Activated T-helper 9 cell treated with anti-CD3 and anti-CD28 coated beads, Interleukin-2, amount 50 U/mL, for 16 hours (primary cell): ENCODE data around the gene CNTF.

Experiments used
- DNase-seq: peaks from one replicate; pipeline ENCODE4 v3.0.0-alpha.2; 2020; ENCODE audit warnings: low read depth

Gene CNTF

DNA sequence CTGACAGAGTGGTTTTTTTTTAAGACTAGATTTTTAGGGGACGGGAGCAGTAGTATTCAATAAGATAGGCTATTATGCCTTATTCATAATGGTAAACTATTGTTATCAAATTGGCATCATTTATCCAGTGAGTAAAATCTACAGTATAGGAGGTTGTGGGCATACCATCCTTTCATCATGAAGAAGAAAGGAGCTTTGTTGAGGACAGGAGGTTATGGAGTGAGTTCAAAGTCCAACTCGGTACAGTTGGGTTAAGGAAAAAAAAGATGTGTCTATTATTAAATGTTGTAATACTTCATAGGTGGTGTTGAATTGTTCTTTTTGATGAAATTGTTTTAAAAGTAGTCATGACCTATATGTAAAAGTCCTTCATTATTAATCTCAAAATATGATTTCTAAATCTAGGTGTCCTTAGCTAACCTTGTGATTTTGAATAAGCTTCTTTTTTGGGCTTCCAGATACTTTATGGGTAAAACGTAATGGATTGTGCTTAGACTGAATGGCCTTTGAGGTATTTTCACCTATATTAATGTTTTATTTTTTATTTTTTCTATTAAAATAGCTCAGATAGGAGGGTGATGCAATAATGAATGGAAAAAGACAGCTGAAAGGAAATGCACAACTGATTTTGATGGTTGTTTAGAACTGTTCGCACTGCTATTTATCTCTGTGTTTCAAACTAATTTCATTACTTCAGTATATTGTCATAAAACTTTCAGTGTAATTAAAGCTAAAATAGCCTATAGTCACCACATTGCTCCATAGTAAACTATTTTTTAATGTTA, 15.3 kb upstream of the CNTF start:
- no peak for DNase-seq

DNA sequence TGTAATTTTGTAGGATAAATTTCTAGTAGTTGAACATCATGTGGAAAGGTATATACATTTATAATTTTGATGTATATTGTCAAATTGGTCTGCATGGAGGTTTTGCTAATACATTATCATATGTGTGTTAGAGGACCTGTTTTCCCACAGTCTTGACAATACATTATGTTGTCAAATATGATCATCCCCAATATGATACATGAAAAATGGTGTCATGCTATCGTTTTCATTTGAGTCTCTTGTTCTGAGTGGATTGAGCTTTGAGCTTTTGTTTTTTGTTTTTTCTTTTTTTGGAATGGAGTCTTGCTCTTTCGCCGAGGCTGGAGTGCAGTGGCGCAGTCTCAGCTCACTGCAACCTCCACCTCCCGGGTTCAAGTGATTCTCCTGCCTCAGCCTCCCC, 14.1 kb upstream of the CNTF start:
- DNase-seq = no peak

DNA sequence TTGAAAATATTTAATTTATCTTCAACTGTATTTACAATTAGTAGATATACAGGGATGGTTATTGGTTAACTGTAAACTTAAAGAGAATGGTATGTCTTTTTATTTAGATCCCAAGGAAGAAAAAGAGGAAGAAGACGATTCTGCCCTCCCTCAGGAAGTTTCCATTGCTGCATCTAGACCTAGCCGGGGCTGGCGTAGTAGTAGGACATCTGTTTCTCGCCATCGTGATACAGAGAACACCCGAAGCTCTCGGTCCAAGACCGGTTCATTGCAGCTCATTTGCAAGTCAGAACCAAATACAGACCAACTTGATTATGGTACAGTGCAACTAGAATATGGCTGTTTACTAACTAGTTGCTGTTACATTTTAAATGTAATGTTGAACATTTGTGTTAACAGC, 12.7 kb upstream of the CNTF start:
- no peak for DNase-seq

DNA sequence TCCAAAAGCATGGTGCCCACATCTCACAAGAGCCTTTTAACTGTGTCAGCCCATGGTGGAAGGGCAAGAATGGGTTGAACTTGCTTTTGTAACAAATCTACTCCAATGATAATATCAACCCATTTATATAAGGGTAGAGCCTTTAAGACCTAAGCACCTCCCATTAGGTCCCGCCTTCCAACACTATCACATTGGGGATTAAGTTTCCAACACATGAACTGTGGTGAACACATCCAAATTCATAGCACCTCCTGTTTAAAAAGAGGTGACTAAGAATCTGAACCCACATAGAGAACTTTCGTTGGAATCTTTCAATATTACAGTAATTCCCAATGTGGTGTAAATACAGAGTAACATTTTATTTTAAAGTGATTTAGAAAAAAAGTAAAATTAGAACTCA, 9.2 kb upstream of the CNTF start:
- no peak for DNase-seq

DNA sequence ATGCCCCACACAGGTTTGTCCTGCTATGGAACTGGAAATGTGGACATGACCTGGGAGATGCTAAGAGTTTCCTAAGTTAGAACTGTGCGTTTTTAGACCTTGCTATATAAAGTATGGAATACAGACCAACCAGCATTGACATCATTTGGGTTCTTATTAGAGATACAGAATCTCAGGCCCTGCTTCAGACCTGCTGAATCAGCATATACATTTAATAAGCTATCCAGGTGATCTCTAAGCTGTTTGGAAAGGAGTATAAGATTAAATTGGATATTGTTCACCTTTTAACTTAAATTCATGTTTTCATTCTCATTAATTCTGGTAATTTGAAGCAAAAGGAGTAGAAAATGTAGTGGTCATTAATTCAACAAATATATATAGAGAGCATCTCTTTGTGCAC, 6.9 kb upstream of the CNTF start:
- DNase-seq = no peak

DNA sequence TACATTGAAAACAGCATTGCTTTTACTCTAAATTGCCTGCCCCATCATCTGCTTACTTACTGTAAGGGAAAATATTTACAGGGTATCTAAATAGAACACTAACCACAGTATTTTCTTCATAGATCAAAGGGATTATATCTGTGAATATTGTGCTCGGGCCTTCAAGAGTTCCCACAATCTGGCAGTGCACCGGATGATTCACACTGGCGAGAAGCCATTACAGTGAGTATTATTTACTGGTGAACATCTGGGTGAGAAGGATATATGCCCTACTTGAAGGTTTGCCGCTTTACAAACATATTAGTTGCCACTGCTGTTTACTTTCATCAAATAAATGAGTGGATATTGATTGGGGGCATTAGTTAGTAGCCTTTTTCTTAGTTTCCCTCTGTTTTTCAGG, 5.9 kb upstream of the CNTF start:
- no peak for DNase-seq

DNA sequence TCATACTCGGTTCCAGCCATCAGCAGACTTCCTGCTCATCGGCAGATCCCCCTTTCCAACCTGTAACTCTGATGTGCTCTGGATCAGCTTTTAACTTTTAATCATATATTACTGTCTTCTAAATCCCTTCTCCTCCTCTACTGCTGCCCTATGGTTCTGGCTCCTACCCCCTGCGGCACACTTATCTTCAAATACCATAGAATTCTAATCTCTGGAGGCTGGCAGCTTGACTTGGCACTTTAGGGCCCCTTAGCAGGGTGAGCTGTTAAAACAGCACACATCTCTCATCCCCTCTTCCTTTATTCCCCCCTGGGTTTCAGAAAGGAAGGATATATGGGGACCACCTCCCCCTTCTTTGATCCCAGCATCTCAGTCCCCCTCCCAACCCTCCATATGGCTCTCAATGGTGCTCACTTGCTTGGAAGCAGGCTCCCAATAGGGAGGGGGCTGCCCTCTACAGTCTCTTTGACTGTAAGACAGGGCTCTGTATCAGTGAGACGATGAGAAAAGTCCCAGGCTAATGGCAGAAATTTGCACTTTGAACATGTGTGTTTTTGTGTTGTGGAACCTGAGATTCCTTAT, 4.4 kb upstream of the CNTF start:
- DNase-seq = no peak

DNA sequence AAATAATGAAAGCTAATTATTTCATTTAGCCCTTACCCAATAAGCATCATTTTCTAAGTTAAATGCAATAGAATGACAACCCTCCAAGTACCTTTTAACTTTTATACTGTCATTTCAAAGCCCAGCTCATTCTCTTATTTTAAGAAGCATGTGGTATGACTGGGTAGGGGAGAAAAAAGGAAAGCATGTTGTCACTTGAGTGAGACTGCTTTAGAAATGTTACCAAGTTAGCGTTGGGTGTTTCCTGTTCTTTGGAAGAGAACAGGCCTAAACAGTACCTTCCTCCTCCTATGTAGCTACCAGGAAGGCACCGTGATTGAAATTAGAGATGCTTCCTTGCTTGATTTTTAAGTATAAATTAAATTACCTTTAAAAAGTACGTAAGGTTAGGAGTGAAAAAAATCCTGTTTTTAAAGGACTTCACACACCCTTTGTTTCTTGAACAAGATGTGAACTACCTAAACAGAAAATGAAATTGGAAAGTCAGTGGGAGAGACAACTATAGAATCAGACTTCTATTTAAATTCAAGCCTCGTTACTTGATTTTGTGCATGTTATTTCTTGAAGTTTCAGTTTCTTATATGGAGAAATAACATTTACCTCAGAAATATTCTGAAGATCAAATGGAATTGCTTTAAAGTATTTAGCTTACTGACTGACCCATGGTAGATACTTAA, 741 bp upstream of the CNTF start:
- DNase-seq = no peak

DNA sequence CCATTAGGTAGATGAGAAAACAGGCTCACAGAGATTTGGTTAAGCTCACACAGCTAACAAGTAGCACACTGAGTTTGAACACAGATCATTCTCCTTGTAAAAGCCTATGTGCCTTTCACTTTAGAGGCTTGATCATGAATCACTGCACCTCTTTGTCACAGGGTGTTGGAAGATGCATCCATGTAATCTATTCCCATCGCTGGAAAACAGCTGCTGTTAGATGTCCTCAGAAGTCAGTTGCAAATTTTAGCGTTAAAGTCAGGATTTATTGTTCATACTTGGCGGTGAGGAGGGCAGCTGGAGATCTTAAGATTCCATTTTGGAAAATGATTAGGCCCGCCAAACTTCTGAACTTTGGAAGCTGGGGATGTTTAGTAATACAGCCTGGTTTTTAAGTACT, 2.6 kb downstream of the CNTF start:
- no peak for DNase-seq

DNA sequence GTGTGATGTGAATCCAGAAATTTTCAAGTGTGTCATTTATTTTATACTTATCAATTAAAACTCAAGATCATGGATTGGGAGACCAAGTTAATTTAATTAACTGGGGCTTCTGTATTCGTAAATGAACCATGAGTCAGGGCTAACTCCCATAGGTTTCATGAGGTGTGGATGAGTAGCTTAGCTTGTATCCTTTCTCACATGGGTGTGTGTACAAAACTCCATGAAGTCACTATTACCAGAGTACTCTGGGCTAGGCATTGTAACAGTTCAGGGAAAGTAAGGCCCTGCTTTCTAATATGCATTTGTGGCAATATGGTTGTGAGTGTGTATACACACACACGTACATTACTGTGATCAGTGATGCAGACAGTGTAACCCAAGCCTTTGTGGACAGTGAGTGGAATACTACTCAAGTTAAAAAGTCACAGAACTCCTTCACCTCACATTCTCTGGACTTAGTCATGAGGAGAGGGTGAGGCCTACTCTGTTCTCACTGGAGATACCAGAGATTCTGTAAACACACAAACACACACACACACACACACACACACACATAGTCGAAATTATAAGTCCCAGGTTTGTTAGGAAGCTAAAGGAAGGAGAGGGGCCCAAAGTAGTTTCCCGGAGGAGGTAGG, 3.5 kb downstream of the CNTF start:
- no peak for DNase-seq

DNA sequence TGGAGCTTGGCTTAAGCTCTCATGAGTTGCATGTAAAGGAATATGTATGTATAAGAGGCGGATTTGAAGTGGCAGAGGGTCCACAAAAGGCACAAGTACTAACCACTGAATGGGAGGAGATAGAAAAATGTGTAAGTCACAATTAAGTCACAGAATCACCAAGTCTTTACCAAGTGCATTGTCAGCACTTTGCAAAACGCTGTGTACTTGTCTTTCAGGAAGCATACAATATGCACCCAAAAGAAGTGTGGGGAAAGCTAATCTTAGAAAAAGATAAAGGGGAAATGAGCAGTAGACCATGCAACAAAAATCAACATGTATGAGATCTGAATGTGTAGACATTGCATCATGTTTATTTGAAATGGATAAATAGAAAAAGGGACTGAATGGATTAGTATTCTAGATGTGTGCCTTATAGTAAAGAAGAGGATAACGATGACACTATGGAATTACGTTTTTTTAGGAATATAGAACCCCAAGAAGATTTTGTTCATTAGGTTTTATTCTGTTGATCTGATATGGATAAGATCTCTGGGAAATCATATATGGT, 4.5 kb downstream of the CNTF start:
- no peak for DNase-seq

DNA sequence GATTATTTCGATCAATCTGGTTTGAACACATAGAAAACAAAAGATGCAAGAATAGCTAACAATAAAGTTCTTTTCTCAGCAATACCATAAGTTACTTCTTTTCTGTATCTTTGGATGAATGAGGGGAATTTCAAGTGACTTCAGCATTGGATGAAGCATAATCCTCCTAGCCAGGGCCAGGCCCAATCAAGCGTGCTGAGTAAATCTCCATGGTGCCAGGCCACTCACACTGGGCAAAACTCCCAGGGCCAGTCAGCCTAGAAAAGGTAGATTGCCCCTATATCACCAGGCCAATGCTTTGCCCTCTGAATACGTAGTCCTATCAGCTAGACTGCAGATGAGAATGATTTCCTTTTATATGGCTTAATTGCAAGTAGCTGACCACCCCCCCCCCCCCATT, 6.0 kb downstream of the CNTF start:
- DNase-seq = no peak

DNA sequence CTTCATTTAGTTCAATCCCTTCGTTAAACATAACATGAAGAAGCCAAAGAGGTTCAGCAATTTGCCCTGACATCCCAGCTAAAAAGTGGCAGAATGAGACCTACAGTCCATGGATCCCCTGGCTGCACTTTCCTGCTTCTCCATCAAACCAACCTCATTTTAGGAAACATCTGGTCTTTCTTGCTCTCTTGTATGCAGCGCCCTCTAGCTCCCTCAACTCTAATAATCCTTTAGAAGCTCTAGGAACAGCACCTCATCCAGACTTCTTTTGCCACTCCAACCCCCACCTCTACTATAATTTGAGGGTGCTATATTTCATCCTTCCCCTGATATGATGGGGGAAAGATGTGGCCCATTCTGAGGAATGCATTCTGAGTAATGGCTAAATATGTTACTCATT, 7.4 kb downstream of the CNTF start:
- no peak for DNase-seq

DNA sequence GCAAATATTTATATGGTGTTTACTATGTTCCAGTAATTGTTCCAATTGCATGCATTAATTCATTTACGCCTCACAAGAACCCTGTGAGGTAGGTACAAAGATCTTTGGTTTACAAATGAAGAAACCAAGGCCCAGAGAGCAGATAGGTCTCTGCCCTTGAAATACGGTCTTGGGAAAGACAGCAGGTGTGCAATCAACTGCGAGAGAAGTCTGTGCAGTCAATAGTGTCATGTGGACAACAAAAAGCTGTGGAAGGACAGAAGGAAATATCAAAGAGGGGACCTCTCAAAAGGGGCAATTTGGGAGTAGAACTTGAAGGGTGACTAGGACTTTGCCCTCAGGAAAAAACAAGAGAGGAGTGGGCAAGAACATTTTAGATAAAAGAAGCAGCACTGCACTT, 8.9 kb downstream of the CNTF start:
- DNase-seq = no peak

DNA sequence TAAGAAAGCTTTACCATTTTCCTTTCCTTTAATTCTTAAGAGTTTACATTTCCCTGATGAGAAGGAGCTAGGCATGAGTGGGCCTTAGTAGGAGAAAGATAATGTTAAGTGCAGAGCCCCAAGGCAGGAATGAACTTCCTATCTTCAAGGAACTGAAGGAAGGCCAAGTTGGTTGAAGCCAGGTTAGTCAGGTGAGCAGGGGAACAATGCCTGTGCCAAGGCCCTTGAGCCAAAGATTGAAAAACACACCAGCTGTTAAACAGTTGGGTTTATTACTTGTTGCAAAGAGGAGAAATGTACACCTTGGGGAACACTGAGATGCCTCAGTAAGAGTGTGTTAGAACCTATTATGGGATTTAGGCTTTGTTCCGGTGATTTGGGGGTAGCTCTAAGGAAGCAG, 10.0 kb downstream of the CNTF start:
- no peak for DNase-seq

DNA sequence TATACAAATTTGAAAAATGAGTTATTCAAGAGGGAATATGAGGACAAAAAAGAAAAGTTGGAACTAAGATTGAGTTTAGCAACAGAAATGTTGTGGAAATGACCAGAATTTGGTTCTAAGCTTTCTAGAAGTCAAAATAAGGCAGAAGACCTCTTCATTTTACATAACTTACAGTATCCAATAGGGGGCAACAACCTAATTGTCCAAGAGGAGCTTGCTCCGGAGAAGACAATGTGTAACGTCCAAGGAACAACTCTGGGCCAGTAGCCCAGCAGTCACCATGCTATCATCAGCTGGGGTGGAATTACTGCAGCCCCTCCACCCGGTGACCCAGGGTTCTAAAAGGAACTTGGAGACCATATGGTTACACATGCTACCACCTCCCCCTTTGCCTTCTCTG, 14.1 kb downstream of the CNTF start:
- no peak for DNase-seq

DNA sequence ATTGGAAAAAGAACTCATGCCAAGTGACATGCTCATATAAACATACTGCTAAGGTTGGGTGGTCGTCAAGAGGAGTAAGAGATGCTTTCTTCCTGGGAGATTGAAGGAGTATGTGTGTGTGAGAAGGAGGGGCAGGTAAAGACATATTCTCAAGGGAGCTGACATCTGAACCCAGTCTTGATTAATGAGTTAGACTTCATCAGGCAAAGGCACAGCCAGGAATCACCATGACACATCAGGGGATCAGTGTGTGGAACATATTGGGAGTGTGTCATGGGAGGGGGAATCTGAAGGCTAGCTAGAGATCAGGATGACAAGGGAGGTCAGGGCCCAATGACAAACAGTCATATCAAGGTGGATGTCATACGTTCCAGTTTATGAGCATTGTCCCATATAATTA, 14.9 kb downstream of the CNTF start:
- DNase-seq = no peak

DNA sequence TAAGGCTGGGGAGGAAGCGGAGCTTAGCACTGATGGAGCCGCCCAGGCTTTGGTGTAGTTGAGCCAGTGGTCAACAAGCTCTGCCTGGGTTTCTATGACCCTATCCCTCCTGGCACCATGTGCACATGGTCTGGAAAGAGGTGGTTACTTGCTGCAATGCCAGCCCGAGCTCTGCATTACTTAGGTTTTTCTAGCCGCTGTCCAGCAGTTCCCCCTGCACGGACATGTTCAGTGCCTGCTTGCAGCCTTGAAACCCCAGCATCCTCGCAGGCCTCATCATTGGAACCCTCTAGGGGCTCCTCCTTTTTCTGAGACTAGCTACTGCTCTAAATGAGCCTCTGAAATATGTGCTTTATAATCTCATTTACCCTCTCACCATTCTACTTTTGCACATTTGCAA, 16.6 kb downstream of the CNTF start:
- no peak for DNase-seq

DNA sequence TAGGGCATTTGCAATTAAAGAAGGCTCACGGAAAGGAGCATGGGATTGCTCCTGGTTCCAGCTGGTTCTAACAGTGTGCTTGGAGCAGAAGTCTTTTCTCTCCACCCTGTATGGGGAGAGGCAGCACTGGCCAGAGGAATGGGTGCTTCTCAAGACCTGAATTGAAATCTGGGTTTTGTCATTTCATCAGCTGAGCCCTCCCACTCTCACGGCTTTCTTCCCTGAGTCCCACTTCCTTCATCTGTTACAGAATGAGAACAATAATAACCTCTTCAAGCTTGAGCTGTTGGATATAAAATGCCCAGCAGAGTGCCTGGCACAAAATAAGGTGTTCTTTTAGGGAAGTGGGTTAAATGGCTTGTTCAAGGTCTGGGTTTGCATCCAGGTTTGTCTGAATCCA, 17.2 kb downstream of the CNTF start:
- no peak for DNase-seq

DNA sequence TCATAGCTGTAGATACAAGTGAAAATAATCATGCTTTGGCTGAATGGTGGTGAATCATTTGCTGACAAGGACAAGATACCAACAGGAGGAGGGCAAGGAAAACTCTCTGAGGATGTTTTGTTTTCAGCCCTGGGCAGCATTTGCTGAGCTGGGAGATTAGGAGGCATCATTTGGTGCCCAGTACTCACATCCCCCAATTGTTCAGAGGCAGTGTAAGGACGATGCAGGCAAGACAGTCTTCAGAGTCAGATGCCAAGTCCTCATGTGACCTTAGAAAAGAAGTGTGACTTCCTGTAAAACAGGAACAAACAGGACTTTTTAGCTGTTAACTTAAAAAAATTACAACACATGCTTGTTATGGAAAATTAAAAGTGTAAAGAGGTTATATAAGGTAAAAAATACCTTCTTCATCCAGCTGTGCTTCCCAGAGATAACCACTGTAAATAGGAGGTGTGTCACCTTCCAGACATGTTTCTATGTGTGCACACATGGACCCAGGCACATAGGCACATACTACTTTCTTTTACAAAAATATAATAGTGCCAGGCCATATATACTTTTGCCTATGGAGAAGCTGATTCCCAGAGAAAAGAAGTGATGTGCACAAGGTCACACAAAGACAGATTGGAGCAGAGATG, 18.0 kb downstream of the CNTF start:
- no peak for DNase-seq

DNA sequence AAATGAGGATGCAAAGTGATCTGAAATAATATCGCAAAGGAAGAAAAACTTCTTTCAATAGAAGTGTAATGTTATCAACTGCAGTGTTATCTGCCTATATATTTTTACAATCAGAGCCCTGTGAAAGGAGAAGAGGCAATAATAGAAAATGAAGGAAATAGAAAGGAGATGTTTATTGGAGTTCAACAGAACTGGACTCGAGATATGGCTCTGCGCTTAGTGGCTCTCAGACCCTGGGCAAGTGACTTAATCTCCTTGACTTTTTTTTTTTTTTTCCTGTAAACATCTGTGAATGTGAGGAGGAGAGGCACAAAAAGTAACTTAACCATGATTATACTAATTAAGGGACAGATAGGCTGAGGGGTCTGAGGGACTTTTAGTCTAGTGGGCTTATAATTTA, 18.9 kb downstream of the CNTF start:
- no peak for DNase-seq

DNA sequence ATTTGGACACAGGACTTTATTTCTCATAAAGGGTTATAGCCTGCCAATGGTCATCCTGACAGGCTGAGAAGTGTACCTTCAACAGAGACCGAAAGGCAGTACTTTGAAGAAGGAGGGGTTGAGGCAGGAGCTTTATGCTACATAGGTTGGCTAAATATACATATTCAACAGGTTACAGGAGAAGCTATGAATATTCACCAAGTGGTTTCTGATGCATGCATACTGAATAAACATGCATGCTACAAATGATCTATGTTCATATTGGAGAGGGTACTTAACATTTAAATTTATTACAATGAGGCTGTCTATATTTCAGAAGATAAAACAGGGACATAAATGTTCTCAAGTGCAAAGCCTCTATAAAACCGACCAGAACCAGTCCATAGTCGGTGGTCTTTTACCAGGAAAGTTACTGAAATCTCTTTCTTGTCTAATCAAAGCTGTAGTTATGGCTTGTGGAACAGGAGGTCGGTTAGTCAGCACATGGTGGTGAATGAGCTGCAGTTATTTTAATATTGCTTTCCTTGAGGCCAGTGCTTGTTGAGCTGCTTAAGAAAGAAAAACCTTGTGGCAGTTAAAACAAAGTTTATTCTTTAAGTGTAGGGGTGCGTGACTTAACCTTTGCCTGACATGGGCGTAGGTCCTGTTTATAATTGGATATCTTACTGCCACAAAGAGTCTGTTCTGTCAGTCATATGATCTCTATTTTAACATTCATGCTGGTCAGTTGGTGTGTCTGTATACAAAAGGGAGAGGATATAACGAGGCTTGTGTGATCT, 19.5 kb downstream of the CNTF start:
- no peak for DNase-seq
